K562 (cell line): ENCODE data around the gene MTMR3. TPM values are rescaled to one million over a fixed set of nuclear protein-coding genes. Genes with fewer than 3 reads are reported as not detected.

Experiments
- CBX2 ChIP-seq: fragments of 200-600 bp; sonication (generic); IDR thresholded peaks from one replicate; pipeline ENCODE4 v1.6.1; 2012; ENCODE audit warnings: mild to moderate bottlenecking, low read length, inconsistent platforms; ENCODE audit not compliant: insufficient read depth, poor library complexity, severe bottlenecking
- CBX5 ChIP-seq: IDR thresholded peaks from 2 replicates; pipeline ENCODE4 v1.6.1; 2014; ENCODE audit warnings: low read depth, borderline replicate concordance
- CHCHD3 ChIP-seq: fragments of 250-450 bp; sonication (Bioruptor Pico); IDR thresholded peaks from 2 replicates; pipeline ENCODE4 v2.1.2; 2022; ENCODE audit warnings: mild to moderate bottlenecking
- EGR1 ChIP-seq: fragments of 450-650 bp; conservative IDR thresholded peaks from 2 replicates; pipeline ENCODE4 v1.6.1; 2017; ENCODE audit warnings: mild to moderate bottlenecking
- EP400 ChIP-seq: fragments of 450-650 bp; IDR thresholded peaks from 2 replicates; pipeline ENCODE4 v1.6.1; 2017; ENCODE audit warnings: antibody characterized with exemption, mild to moderate bottlenecking, moderate library complexity
- ESRRA ChIP-seq: fragments of 450-650 bp; IDR thresholded peaks from 2 replicates; pipeline ENCODE4 v1.6.1; 2014; ENCODE audit warnings: low read depth, mild to moderate bottlenecking, moderate library complexity, borderline replicate concordance
- GATAD2B ChIP-seq: fragments of 450-650 bp; IDR thresholded peaks from 2 replicates; pipeline ENCODE4 v1.6.1; 2017; ENCODE audit warnings: mild to moderate bottlenecking, borderline replicate concordance
- GTF2F1 ChIP-seq: IDR thresholded peaks from 2 replicates; pipeline ENCODE4 v1.6.1; 2011; ENCODE audit warnings: low read depth, low read length, improper control_type of control experiment
- HNRNPLL ChIP-seq: fragments of 200-400 bp; formaldehyde crosslinking; IDR thresholded peaks from 2 replicates; pipeline ENCODE4 v1.6.1; 2017; ENCODE audit warnings: low read length, low read depth, mild to moderate bottlenecking; ENCODE audit not compliant: poor library complexity, severe bottlenecking
- MYNN ChIP-seq, 2 experiments: sonication (generic); formaldehyde crosslinking in 1 of 2; IDR thresholded peaks; 2 replicates each; pipeline versions ENCODE4 v1.5.0 to v1.6.1; 2016 to 2020; ENCODE audit warnings: antibody characterized with exemption in 1 of 2, missing genetic modification reagents in 1 of 2
- SMAD3 ChIP-seq: fragments of 450-650 bp; formaldehyde crosslinking; conservative IDR thresholded peaks from 2 replicates; pipeline ENCODE4 v1.4.0; 2020; ENCODE audit warnings: mild to moderate bottlenecking
- XRCC5 ChIP-seq: fragments of 200-400 bp; formaldehyde crosslinking; IDR thresholded peaks from 2 replicates; pipeline ENCODE4 v1.6.1; 2017; ENCODE audit warnings: low read depth, mild to moderate bottlenecking, low read length
- ZBED1 ChIP-seq: IDR thresholded peaks from 2 replicates; pipeline ENCODE4 v1.6.1; 2014
- ZNF140 ChIP-seq: fragments of 250-450 bp; sonication (Bioruptor Pico); IDR thresholded peaks from 2 replicates; pipeline ENCODE4 v1.8.0; 2021; ENCODE audit warnings: moderate library complexity, mild to moderate bottlenecking, inconsistent platforms
- ZNF695 ChIP-seq: fragments of 450-650 bp; formaldehyde crosslinking; IDR thresholded peaks from 2 replicates; pipeline ENCODE4 v1.4.0; 2020; ENCODE audit warnings: mild to moderate bottlenecking, moderate library complexity
- polyA plus RNA-seq, 8 experiments: library from polyadenylated mRNA; depleted of rRNA in 4 of 8; stranded (reverse) in 5 of 8; unstranded in 3 of 8; fragments of >200 nt; fragmentation: Nextera tagmentation in 2 of 8; fragmentation: Illumina TruSeq in 1 of 8; extraction: Ambion mirVana in 2 of 8; extraction: Trizol in 1 of 8; gene quantifications; 2 replicates each; pipeline versions ENCODE4 v1.2.1 to v1.2.3, GENCODE V29; 2011 to 2014; ENCODE audit warnings: inconsistent platforms in 1 of 8, missing spikeins in 1 of 8
- total RNA-seq, 7 experiments: library from RNA; depleted of rRNA in 6 of 7; stranded (reverse); fragments of >200 nt in 6 of 7; fragmentation: Illumina TruSeq in 2 of 7; extraction: Trizol in 2 of 7; gene quantifications; 2 replicates each; pipeline versions ENCODE4 v1.2.1 to v1.2.3, GENCODE V29; 2011 to 2021; ENCODE audit warnings: low replicate concordance in 1 of 7
- TF ChIP-seq, protein P1 (sequence below): fragments of 250-450 bp; sonication (Bioruptor Pico); IDR thresholded peaks from 2 replicates; pipeline ENCODE4 v1.5.0; 2020; ENCODE audit warnings: mild to moderate bottlenecking
- TF ChIP-seq, protein P2 (sequence below): sonication (generic); formaldehyde crosslinking; IDR thresholded peaks from 2 replicates; pipeline ENCODE4 v1.8.0; 2023; ENCODE audit warnings: mild to moderate bottlenecking, missing genetic modification reagents
- TF ChIP-seq, protein P3 (sequence below): fragments of 450-650 bp; IDR thresholded peaks from 2 replicates; pipeline ENCODE4 v1.6.1; 2018; ENCODE audit not compliant: partially characterized antibody
- TF ChIP-seq, protein P4 (sequence below): fragments of 450-650 bp; IDR thresholded peaks from 2 replicates; pipeline ENCODE4 v1.7.1; 2018; ENCODE audit warnings: mild to moderate bottlenecking, low read depth; ENCODE audit not compliant: partially characterized antibody

Gene MTMR3
- total and polyA plus RNA-seq, 9 of the 15 experiments (the other 6 are each of a cell fraction or from before 2014, with no cell fraction given), result 1.6 to 13.7 (median 7.9) TPM

DNA sequence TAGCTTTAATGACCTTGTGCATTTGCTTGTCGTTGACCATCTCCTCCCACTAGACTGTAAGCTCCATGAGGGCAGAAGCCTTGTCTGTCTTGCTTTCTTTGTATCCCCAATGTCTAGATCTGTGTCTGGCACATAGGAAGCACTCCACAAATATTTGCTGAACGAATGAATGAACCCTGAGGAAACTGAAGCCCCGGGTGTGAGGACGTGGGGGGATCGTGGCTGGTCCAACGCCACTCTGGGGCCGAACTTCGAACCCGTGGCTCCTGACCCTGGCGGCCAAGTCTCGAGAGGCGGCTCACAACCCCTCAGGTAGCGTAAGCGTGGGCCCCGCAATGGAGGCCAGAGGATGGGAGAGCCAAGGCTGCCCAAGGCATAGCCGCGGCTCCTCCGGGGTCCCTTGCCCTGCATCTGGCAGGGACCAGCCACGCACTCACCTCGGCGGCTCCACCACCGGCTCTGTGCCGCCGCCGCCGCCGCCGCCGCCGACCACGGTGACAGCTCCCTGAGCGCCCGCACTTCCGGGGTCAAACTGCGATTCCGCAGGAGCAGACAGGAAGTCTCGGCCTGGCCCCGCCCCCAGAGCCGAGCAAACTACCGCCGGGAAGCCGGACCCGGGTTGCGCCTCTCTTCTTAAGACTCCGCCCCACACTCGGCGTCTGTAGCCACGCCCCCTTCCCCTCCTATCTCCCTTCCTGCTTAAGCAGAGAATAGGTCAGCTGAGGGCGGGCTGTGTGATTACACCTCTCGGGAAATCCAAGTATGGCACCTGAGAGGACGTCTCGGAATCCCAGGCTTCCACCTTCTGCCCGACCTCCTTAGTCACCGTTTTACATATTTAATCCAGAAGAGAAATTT is 45.0 kb upstream of the MTMR3 start, which contains the start of gene ASCC2 (continued):
- TF ChIP-seq, protein P1, sequence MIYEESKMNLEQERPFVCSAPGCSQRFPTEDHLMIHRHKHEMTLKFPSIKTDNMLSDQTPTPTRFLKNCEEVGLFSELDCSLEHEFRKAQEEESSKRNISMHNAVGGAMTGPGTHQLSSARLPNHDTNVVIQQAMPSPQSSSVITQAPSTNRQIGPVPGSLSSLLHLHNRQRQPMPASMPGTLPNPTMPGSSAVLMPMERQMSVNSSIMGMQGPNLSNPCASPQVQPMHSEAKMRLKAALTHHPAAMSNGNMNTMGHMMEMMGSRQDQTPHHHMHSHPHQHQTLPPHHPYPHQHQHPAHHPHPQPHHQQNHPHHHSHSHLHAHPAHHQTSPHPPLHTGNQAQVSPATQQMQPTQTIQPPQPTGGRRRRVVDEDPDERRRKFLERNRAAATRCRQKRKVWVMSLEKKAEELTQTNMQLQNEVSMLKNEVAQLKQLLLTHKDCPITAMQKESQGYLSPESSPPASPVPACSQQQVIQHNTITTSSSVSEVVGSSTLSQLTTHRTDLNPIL (CRISPR knock-in tag), result no peak
- TF ChIP-seq MYNN (IDR thresholded peaks at IDR 0.05) (no peak), MYNN (CRISPR knock-in tag; IDR thresholded peaks at IDR 0.05) (no peak), CHCHD3 (CRISPR knock-in tag) (no peak), ESRRA (peak; percentile 38; the same call in 1 of the 2 replicates), EP400 (peak; percentile 55; the same call in 1 of the 2 replicates), GTF2F1 (no peak), HNRNPLL (peak; percentile 53), SMAD3 (no peak), ZNF140 (CRISPR knock-in tag) (no peak), CBX2 (no peak), EGR1 (no peak), ZBED1 (no peak), GATAD2B (0 out of 2 replicates have a peak, but pooled peaks have one; percentile 7), CBX5 (no peak), XRCC5 (no peak), ZNF695 (CRISPR knock-in tag) (no peak)
- TF ChIP-seq, protein P2, sequence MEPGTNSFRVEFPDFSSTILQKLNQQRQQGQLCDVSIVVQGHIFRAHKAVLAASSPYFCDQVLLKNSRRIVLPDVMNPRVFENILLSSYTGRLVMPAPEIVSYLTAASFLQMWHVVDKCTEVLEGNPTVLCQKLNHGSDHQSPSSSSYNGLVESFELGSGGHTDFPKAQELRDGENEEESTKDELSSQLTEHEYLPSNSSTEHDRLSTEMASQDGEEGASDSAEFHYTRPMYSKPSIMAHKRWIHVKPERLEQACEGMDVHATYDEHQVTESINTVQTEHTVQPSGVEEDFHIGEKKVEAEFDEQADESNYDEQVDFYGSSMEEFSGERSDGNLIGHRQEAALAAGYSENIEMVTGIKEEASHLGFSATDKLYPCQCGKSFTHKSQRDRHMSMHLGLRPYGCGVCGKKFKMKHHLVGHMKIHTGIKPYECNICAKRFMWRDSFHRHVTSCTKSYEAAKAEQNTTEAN, result no peak
- TF ChIP-seq, protein P3, sequence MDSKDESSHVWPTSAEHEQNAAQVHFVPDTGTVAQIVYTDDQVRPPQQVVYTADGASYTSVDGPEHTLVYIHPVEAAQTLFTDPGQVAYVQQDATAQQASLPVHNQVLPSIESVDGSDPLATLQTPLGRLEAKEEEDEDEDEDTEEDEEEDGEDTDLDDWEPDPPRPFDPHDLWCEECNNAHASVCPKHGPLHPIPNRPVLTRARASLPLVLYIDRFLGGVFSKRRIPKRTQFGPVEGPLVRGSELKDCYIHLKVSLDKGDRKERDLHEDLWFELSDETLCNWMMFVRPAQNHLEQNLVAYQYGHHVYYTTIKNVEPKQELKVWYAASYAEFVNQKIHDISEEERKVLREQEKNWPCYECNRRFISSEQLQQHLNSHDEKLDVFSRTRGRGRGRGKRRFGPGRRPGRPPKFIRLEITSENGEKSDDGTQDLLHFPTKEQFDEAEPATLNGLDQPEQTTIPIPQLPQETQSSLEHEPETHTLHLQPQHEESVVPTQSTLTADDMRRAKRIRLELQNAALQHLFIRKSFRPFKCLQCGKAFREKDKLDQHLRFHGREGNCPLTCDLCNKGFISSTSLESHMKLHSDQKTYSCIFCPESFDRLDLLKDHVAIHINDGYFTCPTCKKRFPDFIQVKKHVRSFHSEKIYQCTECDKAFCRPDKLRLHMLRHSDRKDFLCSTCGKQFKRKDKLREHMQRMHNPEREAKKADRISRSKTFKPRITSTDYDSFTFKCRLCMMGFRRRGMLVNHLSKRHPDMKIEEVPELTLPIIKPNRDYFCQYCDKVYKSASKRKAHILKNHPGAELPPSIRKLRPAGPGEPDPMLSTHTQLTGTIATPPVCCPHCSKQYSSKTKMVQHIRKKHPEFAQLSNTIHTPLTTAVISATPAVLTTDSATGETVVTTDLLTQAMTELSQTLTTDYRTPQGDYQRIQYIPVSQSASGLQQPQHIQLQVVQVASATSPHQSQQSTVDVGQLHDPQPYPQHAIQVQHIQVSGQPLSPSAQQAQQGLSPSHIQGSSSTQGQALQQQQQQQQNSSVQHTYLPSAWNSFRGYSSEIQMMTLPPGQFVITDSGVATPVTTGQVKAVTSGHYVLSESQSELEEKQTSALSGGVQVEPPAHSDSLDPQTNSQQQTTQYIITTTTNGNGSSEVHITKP, result no peak
- TF ChIP-seq, protein P4, sequence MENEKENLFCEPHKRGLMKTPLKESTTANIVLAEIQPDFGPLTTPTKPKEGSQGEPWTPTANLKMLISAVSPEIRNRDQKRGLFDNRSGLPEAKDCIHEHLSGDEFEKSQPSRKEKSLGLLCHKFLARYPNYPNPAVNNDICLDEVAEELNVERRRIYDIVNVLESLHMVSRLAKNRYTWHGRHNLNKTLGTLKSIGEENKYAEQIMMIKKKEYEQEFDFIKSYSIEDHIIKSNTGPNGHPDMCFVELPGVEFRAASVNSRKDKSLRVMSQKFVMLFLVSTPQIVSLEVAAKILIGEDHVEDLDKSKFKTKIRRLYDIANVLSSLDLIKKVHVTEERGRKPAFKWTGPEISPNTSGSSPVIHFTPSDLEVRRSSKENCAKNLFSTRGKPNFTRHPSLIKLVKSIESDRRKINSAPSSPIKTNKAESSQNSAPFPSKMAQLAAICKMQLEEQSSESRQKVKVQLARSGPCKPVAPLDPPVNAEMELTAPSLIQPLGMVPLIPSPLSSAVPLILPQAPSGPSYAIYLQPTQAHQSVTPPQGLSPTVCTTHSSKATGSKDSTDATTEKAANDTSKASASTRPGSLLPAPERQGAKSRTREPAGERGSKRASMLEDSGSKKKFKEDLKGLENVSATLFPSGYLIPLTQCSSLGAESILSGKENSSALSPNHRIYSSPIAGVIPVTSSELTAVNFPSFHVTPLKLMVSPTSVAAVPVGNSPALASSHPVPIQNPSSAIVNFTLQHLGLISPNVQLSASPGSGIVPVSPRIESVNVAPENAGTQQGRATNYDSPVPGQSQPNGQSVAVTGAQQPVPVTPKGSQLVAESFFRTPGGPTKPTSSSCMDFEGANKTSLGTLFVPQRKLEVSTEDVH, result peak; percentile 84
